ENCODE results near the gene PDGFRA.
"Not testable (repeated sequence)": the region's sequence is repeated elsewhere in the genome, so short reads cannot be mapped to it uniquely, and the experiment has no call there.

Gene PDGFRA

DNA sequence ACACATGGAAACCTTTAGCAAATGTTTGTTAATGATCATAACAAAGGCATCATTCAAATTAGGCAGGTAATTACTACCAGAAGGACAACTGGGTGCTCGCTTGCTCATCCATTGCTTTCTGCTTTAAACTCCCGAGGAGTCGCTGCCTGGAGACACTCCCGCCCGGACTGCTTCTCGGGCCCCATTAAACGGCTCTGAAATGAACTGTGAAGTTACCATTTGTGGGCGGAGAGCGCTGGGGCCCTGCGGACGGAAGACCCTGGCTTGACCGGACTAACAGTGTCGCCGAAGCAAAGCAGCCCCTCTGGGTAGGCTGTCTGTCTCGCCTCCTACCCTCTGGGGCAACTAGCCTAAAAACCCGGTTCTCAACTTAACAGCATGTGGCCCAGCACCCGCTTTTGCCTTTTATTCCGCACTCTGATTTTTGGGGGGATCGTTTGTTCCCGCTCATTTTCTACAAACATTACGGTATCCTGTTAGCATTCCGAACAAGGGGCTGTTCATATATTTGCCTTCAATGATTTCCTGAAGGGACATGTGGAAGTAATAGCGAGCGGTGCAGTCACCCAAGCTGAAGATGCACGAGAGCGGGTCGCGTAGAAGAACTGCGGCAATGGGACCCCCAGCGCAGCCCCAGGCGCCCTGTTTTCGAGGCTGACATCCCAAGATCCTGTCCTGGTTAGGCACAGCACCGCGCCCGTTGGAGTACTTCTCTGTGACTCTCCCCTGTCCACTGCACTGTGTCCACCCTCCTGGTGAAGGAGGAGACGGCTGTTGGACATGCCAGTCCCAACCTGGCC, 1.6 kb upstream of the PDGFRA start:
- H3K4me3 ChIP-seq (ENCODE audit: low read depth, low read length) = peak overlapping the region; percentile 48

DNA sequence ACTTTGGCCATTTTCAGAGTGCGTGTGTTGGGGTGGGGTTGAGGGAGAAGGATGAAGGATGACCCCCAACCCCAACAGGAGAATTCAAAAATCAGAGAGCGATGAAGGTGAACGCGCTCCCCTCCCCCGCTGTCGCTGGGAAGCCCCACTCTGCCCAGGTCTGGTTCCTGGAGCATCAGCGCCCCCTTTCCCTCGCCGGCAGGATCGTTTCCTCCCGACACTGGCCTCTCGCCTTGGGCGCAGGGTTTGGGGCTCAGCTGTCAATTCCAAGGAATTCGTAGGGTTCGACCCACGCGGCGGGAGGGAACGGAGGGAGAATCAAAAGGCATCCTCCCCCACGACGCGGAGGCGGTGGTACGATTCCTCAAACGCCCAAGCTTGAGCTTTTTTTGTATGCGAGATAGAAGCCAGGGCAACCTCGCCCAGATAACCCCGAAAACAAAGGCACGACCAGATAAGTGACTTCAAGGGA, 1.0 kb upstream of the PDGFRA start:
- H3K4me3 ChIP-seq (ENCODE audit: low read depth, low read length) = peak overlapping the region; percentile 48

DNA sequence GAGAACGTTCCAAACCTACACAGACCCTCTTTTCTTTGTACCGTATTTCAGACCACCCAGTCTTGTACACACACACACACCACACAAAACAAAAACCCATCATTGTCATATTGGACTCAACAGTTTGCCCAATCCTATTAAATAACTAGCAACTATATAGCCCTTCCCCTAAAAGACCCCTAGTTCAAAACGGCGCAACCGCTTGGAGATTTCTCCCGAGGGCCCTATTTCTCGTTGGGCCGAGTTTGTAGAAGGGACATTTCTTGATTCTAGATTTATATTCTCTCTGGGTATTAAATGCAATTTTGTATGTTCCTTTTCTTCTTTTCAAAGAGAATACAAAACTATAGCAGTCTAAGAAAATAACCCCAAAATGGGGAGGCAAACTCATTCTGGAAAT, 547 bp upstream of the PDGFRA start:
- H3K4me3 ChIP-seq (ENCODE audit: low read depth, low read length) = peak overlapping the region; percentile 13

DNA sequence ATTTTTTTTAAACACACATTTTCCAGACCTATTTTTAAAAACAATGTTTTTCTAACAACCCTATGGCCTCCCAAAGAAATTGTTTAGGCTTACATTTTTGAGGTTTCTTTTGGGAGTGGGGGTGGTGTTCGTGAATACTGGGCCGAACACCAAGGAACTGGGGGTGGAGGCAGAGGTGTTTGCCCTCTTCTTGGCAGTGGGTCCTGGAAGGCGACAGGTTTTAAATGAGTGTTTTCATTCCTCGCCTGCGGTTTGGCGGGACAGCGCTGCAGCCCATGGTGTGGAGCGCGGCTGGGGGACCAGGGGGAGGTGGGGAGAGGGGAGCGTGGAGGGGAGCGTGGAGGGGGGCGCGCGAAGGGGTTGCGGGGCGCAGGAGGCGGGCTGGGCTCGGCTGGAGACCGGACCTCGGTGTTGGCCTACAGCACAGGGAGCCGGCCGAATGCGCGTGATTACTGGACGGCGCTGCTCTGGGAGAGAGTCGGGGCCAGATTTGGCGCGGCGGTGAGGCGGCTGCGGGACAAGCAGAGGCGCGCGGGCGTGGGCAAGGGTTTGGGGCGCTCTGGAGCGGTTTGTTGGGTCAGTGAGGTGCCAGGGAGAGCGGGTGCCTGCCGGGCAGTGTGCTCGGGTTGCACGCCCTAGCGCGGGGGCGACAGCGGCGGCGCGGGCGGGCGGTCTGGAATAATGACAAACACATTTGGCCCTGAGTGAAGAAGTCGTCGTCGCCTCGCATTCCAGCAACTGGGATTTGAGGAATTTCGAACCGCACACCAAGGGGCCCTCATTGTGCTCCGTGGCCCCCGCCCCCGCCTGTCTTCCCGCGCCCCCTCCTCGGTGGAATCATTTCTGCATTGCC, 764 bp downstream of the PDGFRA start:
- H3K4me3 ChIP-seq (ENCODE audit: low read depth, low read length) = peak overlapping the region; percentile 24

DNA sequence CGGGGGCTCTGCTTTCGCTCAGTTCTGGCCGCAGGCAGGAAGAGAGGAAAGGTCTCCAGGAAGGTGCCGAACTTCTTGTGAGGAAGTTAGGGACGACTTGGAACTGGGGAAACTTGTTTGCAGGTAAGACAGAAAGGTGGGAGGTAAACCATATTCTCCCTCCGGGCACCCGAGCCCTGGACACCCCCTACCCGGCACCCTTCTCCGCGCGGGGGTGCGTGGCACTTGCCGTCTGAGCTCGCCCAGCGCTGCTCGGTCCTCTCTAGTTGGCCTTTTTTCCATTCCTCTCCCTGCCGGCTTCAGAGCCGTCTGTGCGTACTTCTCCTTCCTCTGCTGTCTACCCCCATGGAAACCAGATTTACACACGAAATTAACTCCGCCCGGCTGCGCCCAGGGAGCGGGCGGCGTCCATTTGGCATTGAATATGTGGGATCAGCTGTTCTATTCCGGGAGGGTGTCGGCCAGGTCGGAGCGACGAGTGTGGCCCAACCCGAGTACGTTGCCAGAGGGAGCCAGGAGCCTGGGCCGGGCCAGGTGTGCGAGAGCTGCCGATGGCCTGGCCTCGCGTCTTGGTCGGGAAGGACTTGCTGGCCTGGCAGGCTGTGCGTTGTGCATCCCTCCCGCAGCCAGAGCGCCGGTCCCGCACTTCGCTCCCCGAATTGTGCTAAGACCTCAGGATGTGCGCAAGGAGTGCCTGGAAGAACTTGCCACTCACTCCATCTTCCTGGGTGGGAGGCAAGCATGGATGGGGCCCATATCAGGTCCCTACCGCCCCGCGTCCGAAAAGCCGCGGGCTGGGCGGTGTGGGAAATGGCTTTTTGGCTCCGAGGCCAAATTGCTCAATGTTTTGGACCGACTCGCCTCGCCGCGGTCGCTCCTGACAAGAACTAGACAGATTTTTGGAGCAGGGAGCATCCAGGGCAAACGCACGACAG, 1.7 kb downstream of the PDGFRA start:
- H3K4me3 ChIP-seq (ENCODE audit: low read depth, low read length) = peak overlapping the region; percentile 24

DNA sequence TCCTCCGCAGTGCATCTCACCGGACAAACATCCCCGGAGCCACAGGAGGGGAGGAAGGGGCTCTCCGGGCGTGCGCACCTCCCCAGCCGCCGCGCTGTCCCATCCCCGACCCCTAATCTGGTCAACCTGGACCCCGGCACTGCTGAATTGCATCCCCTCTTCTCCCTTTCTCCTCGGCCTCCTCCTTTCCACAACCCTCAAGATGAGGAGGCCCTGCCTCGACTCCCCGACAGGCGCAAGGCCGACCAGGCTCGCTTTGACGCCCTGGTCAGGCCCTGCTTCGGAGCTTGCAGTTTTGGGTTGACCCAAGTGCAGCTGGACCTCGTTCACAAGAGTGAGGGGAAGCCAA, 2.3 kb downstream of the PDGFRA start:
- no peak overlapping the region for H3K4me3 ChIP-seq (ENCODE audit: low read depth, low read length)

DNA sequence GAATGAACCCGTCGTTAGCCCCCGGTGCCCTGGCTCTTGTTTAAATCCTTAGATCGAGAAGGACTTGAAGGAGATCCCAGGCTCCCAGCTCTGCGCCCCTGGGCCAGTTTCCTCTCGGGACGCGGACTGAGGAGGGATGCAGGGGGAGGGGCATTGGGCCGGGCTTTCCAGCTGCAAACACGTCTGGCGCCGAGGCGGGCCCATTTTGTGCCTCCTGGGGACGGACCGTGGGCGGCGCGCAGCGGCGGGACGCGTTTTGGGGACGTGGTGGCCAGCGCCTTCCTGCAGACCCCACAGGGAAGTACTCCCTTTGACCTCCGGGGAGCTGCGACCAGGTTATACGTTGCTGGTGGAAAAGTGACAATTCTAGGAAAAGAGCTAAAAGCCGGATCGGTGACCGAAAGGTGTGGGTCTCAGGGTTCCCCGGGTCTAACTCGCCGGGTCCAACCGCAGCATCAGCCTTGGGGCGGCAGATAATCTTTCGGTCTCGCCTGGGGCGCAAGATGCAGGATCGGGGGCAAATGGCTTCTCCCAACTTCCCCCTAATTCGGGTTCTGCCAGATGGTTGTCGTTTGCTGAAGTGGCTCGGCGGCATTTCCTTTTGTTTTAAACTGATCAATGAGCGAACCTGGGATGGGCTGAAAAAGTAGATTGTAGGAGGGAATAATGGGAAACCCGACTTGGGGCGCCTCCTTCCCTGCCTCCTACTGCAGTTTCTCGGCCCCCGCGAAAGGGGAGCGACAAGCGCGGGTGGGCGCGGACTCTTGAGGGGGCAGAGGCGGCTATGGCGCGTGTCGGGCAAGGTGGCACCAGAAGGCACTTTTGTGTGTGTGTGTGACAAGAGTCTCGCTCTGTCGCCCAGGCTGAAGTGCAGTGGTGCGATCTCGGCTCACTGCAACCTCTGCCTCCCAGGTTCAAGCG, 2.9 kb downstream of the PDGFRA start:
- H3K4me3 ChIP-seq (ENCODE audit: low read depth, low read length) = peak overlapping the region; percentile 18

DNA sequence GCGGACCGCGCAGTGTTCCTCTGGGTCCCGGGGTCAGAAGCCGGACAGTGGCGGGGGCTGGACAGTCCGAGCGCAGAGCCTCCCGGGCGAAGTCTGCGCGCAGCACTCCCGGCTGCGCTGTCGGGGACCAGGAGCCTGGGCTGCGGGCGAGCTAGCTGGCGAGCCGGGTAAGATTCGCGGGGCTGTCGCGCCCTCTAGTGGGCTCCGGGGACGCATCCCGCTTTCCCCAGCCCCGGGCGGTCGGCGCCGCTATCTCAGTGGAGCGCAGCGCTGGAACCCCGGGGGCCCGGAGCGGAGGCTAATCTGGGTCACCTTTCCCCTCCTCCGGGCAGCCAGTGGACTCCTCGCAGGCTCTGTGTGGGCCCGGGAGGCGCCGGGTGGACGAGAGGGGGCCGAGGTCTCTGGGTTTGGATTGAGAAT, 4.2 kb downstream of the PDGFRA start:
- H3K4me3 ChIP-seq (ENCODE audit: low read depth, low read length) = peak overlapping the region; percentile 43

DNA sequence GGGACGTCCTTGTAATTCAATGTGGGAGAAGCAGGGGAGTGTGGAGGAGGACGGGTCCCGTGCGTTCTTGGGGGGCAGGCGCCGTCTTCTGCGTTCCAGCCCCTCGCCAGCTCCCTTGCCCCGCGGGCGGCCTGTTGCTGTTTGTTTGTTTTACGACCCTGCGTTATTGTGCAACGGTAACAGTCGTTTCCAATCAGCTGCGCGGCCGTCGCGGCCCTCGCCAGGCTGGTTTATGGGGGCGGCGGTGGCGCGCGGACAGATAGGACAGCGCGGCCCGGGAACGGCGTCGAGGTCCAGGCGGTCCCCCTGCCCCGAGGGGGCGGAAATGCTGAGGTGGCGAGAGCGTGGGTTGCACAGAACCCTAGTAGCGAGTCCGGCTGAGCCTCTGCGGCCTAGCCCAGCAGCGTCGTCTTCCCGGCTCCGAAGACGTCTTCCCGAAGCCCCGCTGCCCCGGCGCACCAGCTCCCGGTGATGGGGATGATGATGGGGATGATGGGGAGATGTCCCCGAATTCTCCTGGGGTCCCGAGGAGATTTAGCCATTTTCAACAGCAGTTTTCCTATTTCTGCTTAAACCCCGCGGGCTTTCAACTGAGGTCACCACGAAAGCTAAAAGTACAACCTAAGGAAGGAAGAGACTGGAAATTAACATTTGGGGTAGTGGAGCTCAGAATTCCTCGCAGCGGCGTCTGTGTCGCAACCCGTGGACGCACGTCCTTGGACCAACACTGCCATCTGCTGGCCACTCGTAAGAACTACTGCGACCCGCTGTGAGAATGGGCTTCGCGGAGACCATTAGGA, 4.8 kb downstream of the PDGFRA start:
- H3K4me3 ChIP-seq (ENCODE audit: low read depth, low read length) = peak overlapping the region; percentile 43

DNA sequence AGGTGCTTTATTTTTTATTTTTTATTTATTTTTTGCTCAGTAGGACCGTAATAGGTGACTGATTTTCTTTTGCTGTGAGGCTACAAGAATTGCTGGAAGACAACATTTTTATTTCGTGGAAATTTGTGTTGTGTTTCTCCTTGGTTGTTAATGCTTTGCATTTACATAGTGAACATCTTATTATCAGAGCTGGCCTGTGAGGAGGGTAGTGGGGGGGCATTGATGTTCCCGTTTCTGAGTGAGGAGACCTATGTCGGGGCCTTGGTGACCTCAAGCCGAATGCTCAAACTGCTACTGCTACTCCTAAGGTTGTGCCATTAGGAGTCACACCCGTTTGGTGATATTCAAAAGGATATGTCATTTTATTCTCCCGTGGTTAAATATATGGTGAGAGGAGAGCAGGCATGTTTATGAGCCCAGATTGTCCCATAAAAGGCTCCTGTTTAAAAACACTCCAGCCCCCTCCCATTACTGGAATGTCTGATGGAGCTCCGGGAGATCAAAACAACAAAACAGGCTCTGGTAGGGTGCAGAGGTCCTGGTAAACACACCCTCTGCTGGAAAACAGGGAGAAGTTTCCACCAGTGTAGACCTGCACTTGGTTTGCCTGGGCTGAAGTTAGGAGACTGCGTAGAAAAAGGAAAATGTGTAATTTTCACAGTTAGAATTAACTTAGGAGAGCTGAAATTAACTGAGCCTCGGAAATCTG, 5.6 kb downstream of the PDGFRA start:
- no peak overlapping the region for H3K4me3 ChIP-seq (ENCODE audit: low read depth, low read length)

DNA sequence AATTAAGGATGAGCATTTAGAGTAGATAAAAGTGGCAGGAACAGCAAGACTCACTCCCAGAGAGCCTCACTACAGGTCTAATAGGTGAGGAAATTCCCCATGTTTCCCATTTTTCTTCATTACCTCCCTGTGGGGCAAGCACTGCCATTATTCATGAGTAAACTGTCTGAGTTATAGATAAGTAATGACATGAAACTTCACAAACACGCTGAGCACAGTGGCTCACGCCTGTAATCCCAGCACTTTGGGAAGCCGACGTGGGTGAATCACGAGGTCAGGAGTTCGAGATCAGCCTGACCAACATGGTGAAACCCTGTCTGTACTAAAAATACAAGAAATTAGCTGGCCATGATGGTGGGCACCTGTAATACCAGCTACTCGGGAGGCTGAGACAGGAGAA, 7.2 kb downstream of the PDGFRA start:
- H3K4me3 ChIP-seq (ENCODE audit: low read depth, low read length) = not testable (repeated sequence)

DNA sequence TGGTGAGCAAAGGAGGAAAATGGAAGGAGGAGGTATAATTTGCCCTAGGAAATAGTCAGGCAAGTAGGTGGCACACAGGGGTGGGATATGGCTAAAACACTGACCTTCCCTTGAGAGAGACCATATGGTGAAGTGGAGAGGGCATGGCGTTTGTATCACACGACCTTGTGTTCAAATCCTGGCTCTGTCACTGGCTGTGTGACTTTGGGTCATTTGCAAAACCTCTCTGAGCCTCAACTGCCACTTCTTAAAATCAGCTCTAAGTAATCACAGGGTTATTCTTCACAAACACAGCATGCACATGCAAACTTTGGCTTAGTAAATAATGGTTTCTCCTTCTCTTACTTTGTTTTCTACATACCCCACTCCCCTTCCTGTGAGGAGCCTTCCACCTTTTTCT, 8.7 kb downstream of the PDGFRA start:
- H3K4me3 ChIP-seq (ENCODE audit: low read depth, low read length) = no peak overlapping the region

DNA sequence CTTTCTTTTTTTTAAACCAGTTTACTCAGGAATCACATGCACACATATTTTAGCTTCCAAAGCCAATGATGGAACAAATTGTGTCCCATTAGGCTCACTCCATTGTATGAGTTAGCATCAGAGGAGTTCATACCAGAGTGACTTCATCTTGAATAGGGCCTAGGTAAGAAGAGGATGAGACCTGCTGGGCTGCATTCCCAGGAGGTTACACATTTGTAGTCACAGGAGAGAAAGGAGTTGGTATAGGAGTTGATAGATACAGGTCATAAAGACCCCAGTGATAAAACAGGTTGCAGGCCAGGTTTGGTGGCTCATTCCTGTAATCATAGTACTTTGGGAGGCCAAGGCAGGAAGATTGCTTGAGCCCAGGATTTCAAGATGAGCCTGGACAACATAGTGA, 9.3 kb downstream of the PDGFRA start:
- H3K4me3 ChIP-seq (ENCODE audit: low read depth, low read length) = no peak overlapping the region

DNA sequence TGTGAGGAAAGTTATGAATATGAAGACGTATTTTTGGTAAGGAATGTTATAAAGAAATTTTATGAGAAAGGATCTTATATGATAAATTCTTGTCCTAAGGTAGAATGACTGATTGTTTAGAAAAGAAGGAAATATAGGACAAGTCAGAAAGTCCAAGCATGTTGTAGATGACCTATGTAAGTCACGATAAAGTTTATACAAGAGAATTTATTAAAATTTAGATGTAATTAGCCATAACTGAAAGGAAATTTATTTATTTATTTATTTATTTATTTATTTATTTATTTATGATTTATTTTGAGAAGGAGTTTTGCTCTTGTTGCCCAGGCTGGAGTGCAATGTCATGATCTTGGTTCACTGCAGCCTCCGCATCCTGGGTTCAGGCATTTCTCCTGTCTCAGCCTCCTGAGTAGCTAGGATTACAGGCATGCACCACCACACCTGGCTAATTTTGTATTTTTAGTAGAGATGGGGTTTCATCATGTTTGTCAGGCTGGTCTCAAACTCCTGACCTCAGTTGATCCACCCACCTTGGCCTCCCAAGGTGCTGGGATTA, 12.3 kb downstream of the PDGFRA start:
- not testable (repeated sequence) for H3K4me3 ChIP-seq (ENCODE audit: low read depth, low read length)

DNA sequence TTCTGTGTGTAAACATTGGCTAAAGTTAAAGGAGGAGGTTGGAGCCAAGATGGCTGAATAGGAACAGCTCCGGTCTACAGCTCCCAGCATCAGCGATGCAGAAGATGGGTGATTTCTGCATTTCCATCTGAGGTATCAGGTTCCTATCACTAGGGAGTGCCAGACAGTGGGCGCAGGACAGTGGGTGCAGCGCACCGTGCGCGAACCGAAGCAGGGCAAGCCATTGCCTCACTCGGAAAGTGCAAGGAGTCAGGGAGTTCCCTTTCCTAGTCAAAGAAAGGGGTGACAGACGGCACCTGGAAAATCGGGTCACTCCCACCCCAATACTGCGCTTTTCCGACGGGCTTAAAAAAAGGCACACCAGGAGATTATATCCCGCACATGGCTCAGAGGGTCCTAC, 14.4 kb downstream of the PDGFRA start:
- not testable (repeated sequence) for H3K4me3 ChIP-seq (ENCODE audit: low read depth, low read length)

DNA sequence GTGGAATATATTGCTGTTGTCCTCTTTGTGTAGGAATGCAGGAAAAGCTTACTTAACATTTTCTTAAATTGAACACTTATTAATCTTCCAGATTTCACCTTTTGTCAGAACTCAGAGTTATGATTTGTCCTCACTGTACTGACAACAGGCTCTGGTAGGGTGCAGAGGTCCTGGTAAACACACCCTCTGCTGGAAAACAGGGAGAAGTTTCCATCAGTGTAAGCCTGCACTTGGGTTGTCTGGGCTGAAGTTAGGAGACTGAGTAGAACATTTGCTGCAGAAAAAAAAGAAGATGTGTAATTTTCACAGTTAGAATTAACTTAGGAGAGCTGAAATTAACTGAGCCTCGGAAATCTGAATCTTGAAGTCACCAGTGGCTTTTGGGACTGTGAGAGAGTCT, 23.2 kb downstream of the PDGFRA start:
- H3K4me3 ChIP-seq (ENCODE audit: low read depth, low read length) = not testable (repeated sequence)

DNA sequence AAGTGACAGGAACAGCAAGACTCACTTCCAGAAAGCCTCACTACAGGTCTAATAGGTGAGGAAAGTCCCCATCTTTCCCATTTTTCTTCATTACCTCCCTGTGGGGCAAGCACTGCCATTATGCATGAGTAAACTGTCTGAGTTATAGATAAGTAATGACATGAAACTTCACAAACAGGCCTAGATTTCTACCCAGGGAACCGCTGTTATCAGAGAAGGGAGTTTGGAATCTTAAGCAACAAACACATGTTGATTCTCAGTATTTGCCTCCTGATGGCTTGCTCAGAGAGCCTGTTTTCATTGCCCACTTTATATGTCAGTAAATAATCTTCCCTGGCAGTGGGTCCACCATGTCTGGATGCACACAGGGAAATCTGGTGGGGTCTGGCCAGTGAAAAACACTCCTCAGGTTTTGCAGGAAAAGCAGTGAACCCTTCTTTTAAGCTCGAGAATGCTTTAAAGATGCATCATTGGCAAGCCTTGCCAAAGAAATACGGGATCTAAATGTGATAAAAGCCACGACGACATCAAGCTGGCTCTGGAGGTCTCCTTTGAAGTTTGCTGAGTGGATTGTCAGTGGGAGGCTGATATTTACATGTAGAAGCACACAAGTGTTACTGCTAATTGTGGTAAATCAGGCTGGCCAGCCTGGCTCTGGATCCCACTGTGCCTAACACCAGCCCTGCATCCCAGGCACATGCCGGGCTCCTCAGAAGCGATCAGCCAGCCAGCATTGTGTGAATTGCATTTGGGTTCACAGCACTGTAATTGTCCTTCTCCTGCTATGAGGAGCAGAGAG, 25.2 kb downstream of the PDGFRA start:
- H3K4me3 ChIP-seq (ENCODE audit: low read depth, low read length) = no peak overlapping the region

DNA sequence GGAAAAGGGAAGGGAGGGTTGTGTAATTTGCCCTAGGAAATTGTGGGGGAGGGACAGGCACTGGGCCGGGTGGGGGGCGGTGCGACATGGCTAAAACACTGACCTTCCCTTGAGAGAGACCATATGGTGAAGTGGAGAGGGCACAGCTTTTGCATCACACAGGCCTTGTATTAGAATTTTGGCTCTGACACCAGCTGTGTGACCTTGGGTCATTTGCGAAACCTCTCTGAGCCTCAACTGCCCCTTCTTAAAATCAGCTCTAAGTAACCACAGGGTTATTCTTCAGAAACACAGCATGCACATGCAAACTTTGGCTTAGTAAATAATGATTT, 25.8 kb downstream of the PDGFRA start:
- no peak overlapping the region for H3K4me3 ChIP-seq (ENCODE audit: low read depth, low read length)

Data from iPS-11a (cell line).